ENCODE results near the gene CMC2. TPM values are rescaled to one million over a fixed set of nuclear protein-coding genes. Genes with fewer than 3 reads are reported as not detected.
A peak's percentile ranks its signal among the peaks of the same experiment; 100 is the strongest.

CMC2 gene
- polyA plus RNA-seq, 10 donors = 30.5 to 46.8 (median 39.5) TPM

DNA sequence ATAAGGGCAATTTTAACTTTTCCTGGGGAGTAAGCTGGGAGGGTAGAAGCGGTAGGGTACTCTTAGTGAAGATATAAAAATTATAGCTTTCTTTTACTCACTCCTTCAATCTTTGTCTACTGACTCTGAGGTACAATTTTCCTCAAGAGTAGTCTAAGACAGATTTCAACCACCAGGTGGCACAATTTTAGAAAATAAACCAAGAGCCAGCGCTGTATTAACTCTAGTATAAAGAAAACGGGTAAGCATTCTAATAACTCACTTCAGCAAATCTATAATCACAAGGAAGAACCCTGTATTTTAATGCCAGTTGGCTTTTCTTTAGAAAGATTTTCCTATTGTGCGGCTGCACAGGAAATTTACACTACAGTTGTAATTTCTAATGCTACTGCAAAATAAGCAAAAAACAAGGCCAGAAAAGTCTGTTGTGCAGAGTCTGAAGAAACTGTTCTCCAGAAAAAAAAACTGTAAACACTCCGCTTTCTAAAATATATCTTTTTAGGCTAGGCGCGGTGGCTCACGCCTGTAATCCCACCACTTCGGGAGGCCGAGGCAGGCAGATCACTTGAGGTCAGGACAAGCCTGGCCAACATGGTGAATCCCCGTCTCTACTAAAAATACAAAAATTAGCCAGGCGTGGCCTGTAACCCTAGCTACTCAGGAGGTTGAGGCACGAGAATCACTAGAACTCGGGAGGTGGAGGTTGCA is 1.9 kb downstream of the CMC2 start:
- peak; percentile 57 to 78 (median 70) for DNase-seq

GRCh38 chr16:81003610-81004460 is 2.9 kb downstream of the CMC2 start:
- DNase-seq = peak in 1 of 3 donors; percentile 8

GRCh38 chr16:81003064-81003463 is 3.6 kb downstream of the CMC2 start:
- no peak for DNase-seq

DNA sequence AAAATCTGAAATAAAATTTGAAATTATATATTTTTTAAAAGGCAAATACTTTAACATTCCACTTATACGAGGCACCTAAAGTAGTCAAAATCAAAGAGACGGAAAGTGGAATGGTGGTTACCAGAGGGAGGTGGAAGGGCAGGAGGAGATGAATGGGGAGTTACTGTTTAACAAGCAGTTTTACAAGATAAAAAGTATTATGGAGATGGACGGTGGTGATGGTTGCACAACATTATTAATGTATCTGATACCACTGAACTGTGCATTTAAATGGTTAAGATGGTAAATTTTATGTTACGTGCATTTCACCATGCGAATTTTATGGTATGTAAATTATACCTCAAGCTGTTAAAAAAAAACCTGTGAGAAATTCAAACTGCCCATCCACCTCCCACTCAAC is 5.4 kb downstream of the CMC2 start:
- DNase-seq = no peak

DNA sequence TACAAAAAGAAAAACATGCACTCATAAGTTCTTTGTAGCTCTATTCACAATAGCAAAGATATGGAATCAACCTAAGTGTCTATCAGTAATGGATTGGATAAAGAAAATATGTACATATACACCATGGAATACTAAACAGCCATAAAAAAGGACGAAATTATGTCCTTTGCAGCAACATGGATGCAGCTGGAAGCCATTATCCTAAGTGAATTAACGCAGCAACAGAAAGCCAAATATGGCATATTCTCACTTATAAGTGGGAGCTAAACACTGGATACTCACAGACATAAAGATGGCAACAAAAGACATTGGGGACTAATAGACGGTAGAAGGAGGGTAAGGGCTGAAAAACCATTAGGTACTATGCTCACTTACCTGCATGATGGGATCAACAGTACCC is 5.8 kb downstream of the CMC2 start:
- no peak for DNase-seq

DNA sequence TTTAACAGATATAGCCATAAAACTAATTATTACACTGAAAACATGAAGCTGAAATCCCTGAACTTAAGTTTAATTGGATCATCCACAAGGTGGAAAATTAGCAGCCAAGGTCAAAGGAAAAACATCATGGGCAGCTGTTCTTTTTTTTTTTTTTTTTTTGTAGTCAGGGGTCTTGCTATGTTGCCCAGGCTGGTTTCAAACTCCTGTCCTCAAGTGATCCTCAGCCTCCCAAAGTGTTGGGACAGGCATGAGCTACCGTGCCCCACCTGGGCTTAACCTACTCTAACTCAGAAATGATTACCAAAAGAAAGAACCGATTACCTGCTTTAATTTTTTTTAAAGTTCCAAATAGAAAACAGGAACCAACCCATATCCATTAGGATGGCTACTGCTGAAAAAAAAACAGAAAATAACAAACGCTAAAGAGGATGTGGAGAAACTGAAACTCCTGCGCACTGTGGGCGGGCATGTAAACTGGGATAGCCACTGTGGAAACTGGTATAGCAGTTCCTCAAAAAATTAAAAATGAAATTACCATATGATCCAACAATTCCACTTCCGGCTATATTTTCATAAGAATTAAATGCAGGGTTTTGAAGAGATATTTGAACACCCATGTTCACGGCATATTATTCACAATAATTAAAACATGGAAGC is 8.6 kb downstream of the CMC2 start:
- no peak for DNase-seq

DNA sequence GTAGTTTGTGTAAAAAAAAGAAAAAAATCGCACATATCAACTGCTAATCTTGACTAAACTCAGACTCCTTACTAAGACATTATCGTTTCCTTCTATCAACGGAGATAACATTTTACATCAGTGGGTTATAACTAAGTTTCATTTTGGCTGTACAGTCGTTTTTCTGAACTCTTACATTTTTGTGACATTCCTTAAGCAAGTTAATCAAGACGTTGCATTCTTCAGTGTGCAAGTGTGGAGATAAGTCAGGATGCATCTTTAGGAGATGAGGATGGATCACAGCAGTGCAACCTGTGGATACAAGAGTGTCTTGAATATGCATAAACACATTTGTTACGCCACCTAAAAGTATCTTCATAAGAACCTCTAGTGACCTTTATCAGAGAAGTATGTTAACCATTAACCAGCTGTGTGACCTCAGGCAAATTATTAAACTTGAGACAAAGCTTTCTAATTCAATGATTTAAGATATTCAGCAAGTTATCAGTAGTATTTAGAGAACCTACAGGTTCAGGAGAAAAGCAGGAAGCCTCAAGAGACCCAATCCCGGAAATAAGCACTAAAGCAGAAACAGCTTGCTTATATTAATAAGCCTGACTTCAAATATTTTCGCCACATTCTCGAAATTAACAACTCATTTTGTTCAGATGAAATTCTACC is 9.4 kb downstream of the CMC2 start:
- DNase-seq = peak in 1 of 3 donors; percentile 15

GRCh38 chr16:80996688-80997138 is 10.0 kb downstream of the CMC2 start:
- no peak for DNase-seq

GRCh38 chr16:80994451-80994850 is 12.2 kb downstream of the CMC2 start:
- DNase-seq = no peak

GRCh38 chr16:80993834-80994233 is 12.9 kb downstream of the CMC2 start:
- DNase-seq = no peak

- peak in 1 of 3 donors; percentile 59 for DNase-seq
Measured at GRCh38 chr16:80993307-80993706, 13.4 kb downstream of the CMC2 start.

GRCh38 chr16:80992676-80993293 is 13.9 kb downstream of the CMC2 start:
- no peak for DNase-seq

GRCh38 chr16:80991792-80992430 is 14.8 kb downstream of the CMC2 start:
- DNase-seq = no peak

- no peak for DNase-seq
Measured at GRCh38 chr16:80990978-80991377, 15.7 kb downstream of the CMC2 start.

- no peak for DNase-seq
Measured at GRCh38 chr16:80990577-80990976, 16.1 kb downstream of the CMC2 start.

- no peak for DNase-seq
Measured at GRCh38 chr16:80989801-80990200, 16.9 kb downstream of the CMC2 start.

GRCh38 chr16:80988756-80989155 is 17.9 kb downstream of the CMC2 start:
- DNase-seq = no peak

GRCh38 chr16:80986557-80986956 is 20.1 kb downstream of the CMC2 start:
- DNase-seq = no peak

DNA sequence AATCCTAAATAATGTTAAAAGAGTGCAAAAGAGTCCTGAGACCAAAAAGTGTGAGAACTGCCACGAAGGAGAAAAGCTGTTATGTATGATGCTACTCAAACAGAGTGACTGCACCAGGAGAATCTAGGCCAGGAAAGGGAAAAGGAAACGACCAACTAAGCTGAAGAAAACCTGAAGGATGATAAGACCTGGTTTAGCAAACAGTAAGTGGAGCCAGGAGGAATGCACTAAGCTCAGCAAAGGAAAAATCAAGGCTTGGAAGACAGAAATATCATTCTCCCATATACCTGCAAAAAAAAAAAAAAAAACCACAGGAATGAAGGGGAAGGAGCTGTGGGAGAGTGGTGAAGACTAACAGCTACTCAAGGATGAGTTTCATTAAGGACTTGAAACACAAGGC is 21.1 kb downstream of the CMC2 start:
- no peak for DNase-seq

DNA sequence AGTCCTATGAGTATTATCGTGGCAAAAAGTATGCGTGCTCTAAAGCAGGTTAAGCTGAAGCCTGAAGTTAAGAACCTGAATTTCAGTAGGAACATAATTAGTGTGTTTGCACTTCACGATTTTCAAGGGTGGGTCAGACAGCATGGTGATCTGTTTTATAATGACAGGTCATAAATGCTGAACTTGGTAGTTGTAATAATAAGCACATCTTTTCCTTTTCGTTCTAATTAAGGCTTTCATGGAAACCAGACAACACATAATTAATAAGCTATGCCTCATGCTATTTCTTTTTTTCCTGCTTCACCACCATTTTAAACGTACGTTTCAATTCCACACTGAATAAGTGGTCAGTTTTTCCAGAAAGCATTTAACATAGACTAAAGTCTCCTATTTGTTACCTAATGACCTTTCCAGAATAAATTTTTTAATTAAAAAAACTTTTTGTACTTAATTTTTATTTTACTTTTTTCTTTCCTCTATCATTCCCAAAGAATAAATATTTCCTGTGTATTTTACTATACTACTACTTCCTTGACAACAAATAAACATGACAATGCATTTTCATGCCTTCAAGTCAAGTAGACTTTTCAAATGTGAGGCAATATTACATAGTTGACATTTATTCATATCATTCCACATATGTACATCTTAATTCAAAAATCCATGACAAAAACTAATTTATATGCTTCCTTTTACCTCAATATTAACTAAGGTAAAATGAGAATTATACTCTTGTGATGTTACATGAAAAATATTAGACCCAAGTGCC is 22.4 kb downstream of the CMC2 start:
- DNase-seq = no peak

All from muscle of back (tissue), 11 donors.